HG02678 (cell line): ENCODE data around the gene CCDC63.
"Not testable (repeated sequence)": the region's sequence is repeated elsewhere in the genome, so short reads cannot be mapped to it uniquely, and the experiment has no call there.

Experiments
- ATAC-seq: cut with Tn5 transposase; IDR thresholded peaks from one replicate; pipeline ENCODE4 v1.9.1; 2021; ENCODE audit warnings: mild to moderate bottlenecking, moderate library complexity; ENCODE audit not compliant: unreplicated experiment

CCDC63 gene

GRCh38 chr12:110943373-110943772, 96.6 kb downstream of the CCDC63 start:
- no peak for ATAC-seq

- no peak for ATAC-seq
Measured at GRCh38 chr12:110948041-110948440, 101.3 kb downstream of the CCDC63 start.

DNA sequence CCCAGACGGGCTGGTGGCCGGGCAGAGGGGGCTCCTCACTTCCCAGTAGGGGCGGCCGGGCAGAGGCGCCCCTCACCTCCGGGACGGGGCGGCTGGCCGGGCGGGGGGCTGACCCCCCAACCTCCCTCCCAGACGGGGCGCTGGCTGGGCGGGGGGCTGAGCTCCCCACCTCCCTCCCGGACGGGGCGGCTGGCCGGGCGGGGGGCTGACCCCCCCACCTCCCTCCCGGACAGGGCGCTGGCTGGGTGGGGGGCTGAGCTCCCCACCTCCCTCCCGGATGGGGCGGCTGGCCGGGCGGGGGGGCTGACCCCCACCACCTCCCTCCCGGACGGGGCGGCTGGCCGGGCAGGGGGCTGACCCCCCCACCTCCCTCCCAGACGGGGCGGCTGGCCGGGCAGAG, 103.7 kb downstream of the CCDC63 start:
- ATAC-seq: not testable (repeated sequence)

GRCh38 chr12:110950867-110951266, 104.1 kb downstream of the CCDC63 start:
- ATAC-seq: not testable (repeated sequence)
